Renal pelvis (tissue), 4 donors: ENCODE data around the gene USB1. TPM values are rescaled to one million over a fixed set of nuclear protein-coding genes. Genes with fewer than 3 reads are reported as not detected.
"Not testable (repeated sequence)": the region's sequence is repeated elsewhere in the genome, so short reads cannot be mapped to it uniquely, and the experiment has no call there.

ENCODE experiments used
- DNase-seq: peaks from one replicate; pipeline ENCODE4 v3.0.0-alpha.2; 2013
- polyA plus RNA-seq, 3 donors: library from polyadenylated mRNA; unstranded; fragments of 120-200 nt; gene quantifications; one replicate each; pipeline ENCODE4 v1.2.1, GENCODE V29; 2013; ENCODE audit not compliant: insufficient read length in 3 of 3

The USB1 gene
- polyA plus RNA-seq, 3 donors, result 23.5 to 25.4 (median 25.3) TPM

- no peak for DNase-seq
These were observed 34.2 kb upstream of the USB1 start for GRCh38 chr16:57966986-57967385.

GRCh38 chr16:57967916-57968315, 33.3 kb upstream of the USB1 start:
- DNase-seq, result no peak

- DNase-seq, result no peak
These were observed 31.6 kb upstream of the USB1 start for GRCh38 chr16:57969451-57970123.

GRCh38 chr16:57970319-57970718, 30.9 kb upstream of the USB1 start:
- DNase-seq, result no peak

GRCh38 chr16:57970970-57971369, 30.2 kb upstream of the USB1 start, which contains the start of gene CNGB1:
CNGB1 (minus strand) TSS chr16:57971128; CDS start chr16:57967286, 3,842 bp downstream.
- DNase-seq, result no peak

- DNase-seq, result no peak
These were observed 29.4 kb upstream of the USB1 start for GRCh38 chr16:57971848-57972247.

GRCh38 chr16:57972306-57972705, 28.9 kb upstream of the USB1 start:
- no peak for DNase-seq

GRCh38 chr16:57976331-57976796, 24.8 kb upstream of the USB1 start:
- DNase-seq, result no peak

- DNase-seq, result no peak
These were observed 23.7 kb upstream of the USB1 start for GRCh38 chr16:57977418-57978069.

- not testable (repeated sequence) for DNase-seq
These were observed 23.1 kb upstream of the USB1 start for GRCh38 chr16:57978070-57978465.

- DNase-seq, result no peak
These were observed 22.1 kb upstream of the USB1 start for GRCh38 chr16:57979006-57979585.

GRCh38 chr16:57981636-57982035, 19.6 kb upstream of the USB1 start:
- no peak for DNase-seq

GRCh38 chr16:57982385-57982784, 18.8 kb upstream of the USB1 start:
- no peak for DNase-seq

GRCh38 chr16:57984443-57985203, 16.6 kb upstream of the USB1 start:
- peak; percentile 83 for DNase-seq

- DNase-seq, result peak; percentile 26
These were observed 15.7 kb upstream of the USB1 start for GRCh38 chr16:57985204-57986181.

GRCh38 chr16:57986196-57986595, 15.0 kb upstream of the USB1 start:
- no peak for DNase-seq

- DNase-seq, result no peak
These were observed 13.6 kb upstream of the USB1 start for GRCh38 chr16:57987441-57988177.

GRCh38 chr16:57988929-57989328, 12.3 kb upstream of the USB1 start:
- DNase-seq, result no peak

- DNase-seq, result no peak
These were observed 9.6 kb upstream of the USB1 start for GRCh38 chr16:57991551-57992059.

GRCh38 chr16:57992084-57992483, 9.1 kb upstream of the USB1 start:
- DNase-seq, result no peak
